Nephron (organoid): ENCODE data around the gene SHISA7.

ENCODE experiments used
- H3K27ac Mint-ChIP-seq, 3 experiments: 2 replicates each; pipeline ENCODE4 v1.8.0; 2020; ENCODE audit warnings: mixed read lengths in 3 of 3, mild to moderate bottlenecking in 2 of 3, moderate library complexity in 1 of 3
- H3K27me3 Mint-ChIP-seq: 2 replicates; pipeline ENCODE4 v1.8.0; 2021; ENCODE audit warnings: low read depth, mild to moderate bottlenecking, moderate library complexity, mixed read lengths
- H3K36me3 Mint-ChIP-seq: 2 replicates; pipeline ENCODE4 v1.8.0; 2020; ENCODE audit warnings: low read depth, mixed read lengths
- H3K4me1 Mint-ChIP-seq: 2 replicates; pipeline ENCODE4 v1.8.0; 2020; ENCODE audit warnings: mixed read lengths
- H3K4me3 Mint-ChIP-seq, 3 experiments: 2 replicates each; pipeline ENCODE4 v1.8.0; 2020; ENCODE audit warnings: mild to moderate bottlenecking in 3 of 3, mixed read lengths in 3 of 3, moderate library complexity in 2 of 3
- H3K9me3 Mint-ChIP-seq: 2 replicates; pipeline ENCODE4 v1.8.0; 2020; ENCODE audit warnings: mixed read lengths
- CTCF ChIP-seq, 3 experiments: fragments of 200-600 bp; sonication (generic); IDR thresholded peaks; one replicate each; pipeline ENCODE4 v1.5.0; 2021; ENCODE audit warnings: antibody characterized with exemption in 3 of 3; ENCODE audit not compliant: unreplicated experiment in 3 of 3

SHISA7 gene

GRCh38 chr19:55466241-55466614 is 23.1 kb upstream of the SHISA7 start:
- no peak for TF ChIP-seq CTCF (IDR thresholded peaks at IDR 0.05; ENCODE audit: unreplicated experiment in 3 of 3)
- Mint-ChIP-seq H3K4me1 (peaks cover 16% of the 10 kb centered on the region), H3K4me3 (no peak overlapping the region), H3K27ac (peak overlapping the region in 1 of 3 experiments; percentile 5), H3K36me3 (no peaks in the 10 kb centered on the region), H3K9me3 (no peaks in the 10 kb centered on the region), H3K27me3 (no peaks in the 10 kb centered on the region)

- no peaks in the 10 kb centered on the region for H3K36me3 Mint-ChIP-seq
- peak overlapping the region in 1 of 3 experiments; percentile 10 for H3K4me3 Mint-ChIP-seq
- H3K27me3 Mint-ChIP-seq = no peaks in the 10 kb centered on the region
- TF ChIP-seq CTCF (IDR thresholded peaks at IDR 0.05; ENCODE audit: unreplicated experiment in 3 of 3) = no peak
- no peak overlapping the region for H3K27ac Mint-ChIP-seq
- no peaks in the 10 kb centered on the region for H3K9me3 Mint-ChIP-seq
- H3K4me1 Mint-ChIP-seq = peaks cover 15% of the 10 kb centered on the region
Observed at GRCh38 chr19:55465460-55466240, 22.6 kb upstream of the SHISA7 start.

DNA sequence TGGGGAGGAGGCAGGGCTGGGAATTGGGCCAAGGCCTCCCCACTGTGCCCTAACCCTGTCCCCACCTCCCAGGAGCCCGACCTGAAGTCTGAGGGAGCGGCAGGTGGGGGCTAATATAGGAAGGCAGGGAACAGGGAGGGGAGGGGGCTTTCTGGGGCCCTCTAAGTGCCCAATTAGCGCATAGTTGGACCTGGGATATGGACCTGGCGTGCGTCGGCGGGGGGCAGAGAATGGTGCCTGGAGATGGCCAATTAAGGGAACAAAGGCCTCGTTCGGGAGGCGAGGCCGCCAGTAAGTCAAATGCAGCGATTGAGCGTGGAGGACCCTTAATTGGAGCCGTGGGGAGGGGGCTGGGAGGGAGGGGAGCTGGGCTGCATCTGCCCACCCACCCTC is 21.6 kb upstream of the SHISA7 start, which contains the start of gene C19orf85:
TSS of gene C19orf85 (minus strand) at position 90 of the 393 bp plus-strand sequence. CDS start 197 bp downstream, outside the sequence.
- peaks cover 25% of the 10 kb centered on the region for H3K4me1 Mint-ChIP-seq
- H3K9me3 Mint-ChIP-seq = no peaks in the 10 kb centered on the region
- no peak for TF ChIP-seq CTCF (IDR thresholded peaks at IDR 0.05; ENCODE audit: unreplicated experiment in 3 of 3)
- no peak within 1 kb of the TSS for H3K27ac Mint-ChIP-seq
- no peaks in the 10 kb centered on the region for H3K27me3 Mint-ChIP-seq
- H3K36me3 Mint-ChIP-seq = no peaks in the 10 kb centered on the region
- H3K4me3 Mint-ChIP-seq = peak within 1 kb of the TSS in 1 of 3 experiments; percentile 48

GRCh38 chr19:55464039-55464661 is 21.1 kb upstream of the SHISA7 start:
- Mint-ChIP-seq H3K4me1 (peaks cover 26% of the 10 kb centered on the region), H3K27ac (no peak overlapping the region), H3K36me3 (no peaks in the 10 kb centered on the region), H3K9me3 (no peaks in the 10 kb centered on the region), H3K27me3 (no peaks in the 10 kb centered on the region), H3K4me3 (peak overlapping the region in 1 of 3 experiments; percentile 48)
- TF ChIP-seq CTCF (IDR thresholded peaks at IDR 0.05; ENCODE audit: unreplicated experiment in 3 of 3) = no peak

DNA sequence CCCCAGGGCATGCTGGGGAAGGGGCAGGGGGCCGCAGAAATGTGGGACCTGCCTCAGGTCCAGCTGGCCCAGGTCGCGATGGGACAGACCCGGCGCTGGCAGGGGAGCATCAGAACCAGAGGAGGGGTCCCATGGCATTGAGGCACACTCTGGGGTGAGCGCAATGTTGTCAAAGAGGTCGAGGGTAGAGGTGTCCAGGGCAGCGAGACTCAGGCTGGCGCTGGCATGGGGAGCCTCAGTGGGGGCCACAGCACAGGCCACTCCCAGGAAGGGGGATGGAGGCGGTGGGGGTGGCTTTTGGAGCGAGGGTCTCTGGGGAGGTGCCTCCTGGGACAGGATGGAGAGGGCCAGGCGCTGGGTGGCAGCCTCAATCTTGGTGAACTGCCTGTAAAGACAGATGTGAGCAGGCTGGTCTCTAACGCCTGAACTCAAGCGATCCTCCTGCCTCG is 20.5 kb upstream of the SHISA7 start:
- Mint-ChIP-seq H3K36me3 (no peaks in the 10 kb centered on the region), H3K27me3 (no peaks in the 10 kb centered on the region)

More for the DNA sequence above, 20.5 kb upstream of the SHISA7 start:
- Mint-ChIP-seq H3K4me1 (peaks cover 26% of the 10 kb centered on the region), H3K27ac (no peak overlapping the region), H3K9me3 (no peaks in the 10 kb centered on the region), H3K4me3 (peak overlapping the region in 1 of 3 experiments; percentile 48)
- TF ChIP-seq CTCF (IDR thresholded peaks at IDR 0.05; ENCODE audit: unreplicated experiment in 3 of 3) = no peak
